GM12878 (cell line): Measurements from ENCODE around the gene AKR1C3. TPM values are rescaled to one million over a fixed set of nuclear protein-coding genes. Genes with fewer than 3 reads are reported as not detected.

Source experiments
- ATAC-seq: fragments of 200-7000 bp; cut with Tn5 transposase; 3 replicates; pipeline ENCODE4 v1.9.1; 2020; ENCODE audit warnings: mild to moderate bottlenecking, moderate library complexity
- BruUV-seq: library from RNA; stranded (reverse); fragments of 400-500 nt; replicated peaks from 2 replicates; lab custom pipeline; 2021; lab: Mats Ljungman, UMichigan
- CTCF ChIA-PET: fragments of 300-600 bp; sonication (Branson Sonifier 250); formaldehyde crosslinking; extraction: SDS; loops from one replicate; lab custom pipeline; 2021; ENCODE audit warnings: inconsistent platforms; lab: Yijun Ruan, JAX
- POLR2A ChIA-PET: fragments of 350-600 bp; formaldehyde crosslinking; extraction: SDS; loops from one replicate; lab custom pipeline; 2021; ENCODE audit warnings: inconsistent platforms; lab: Charles Lee
- RAD21 ChIA-PET: fragments of 300-600 bp; sonication (Branson Sonifier 250); formaldehyde crosslinking; loops from one replicate; lab custom pipeline; 2023; ENCODE audit warnings: antibody characterized with exemption; ENCODE audit not compliant: unreplicated experiment; lab: Charles Lee
- SMC1A ChIA-PET: fragments of 300-600 bp; sonication (Branson Sonifier 250); formaldehyde crosslinking; loops from one replicate; lab custom pipeline; 2023; ENCODE audit not compliant: unreplicated experiment, uncharacterized antibody; lab: Charles Lee
- DNase-seq: peaks from one replicate; pipeline ENCODE4 v3.0.0-alpha.2; 2011; ENCODE audit warnings: low read depth, low spot score
- FAIRE-seq: peaks from 3 replicates; lab custom pipeline; 2011; peaks lifted over from hg19 to GRCh38; lab: Jason Lieb, UNC
- H2AFZ ChIP-seq: 2 replicates; pipeline ENCODE4 v1.6.0; 2011; ENCODE audit warnings: low read depth, low read length, control low read depth; ENCODE audit not compliant: control insufficient read depth
- H3K27ac ChIP-seq: 2 replicates; pipeline ENCODE4 v1.5.1; 2011; ENCODE audit warnings: control low read depth; ENCODE audit not compliant: control insufficient read depth, insufficient read depth
- H3K27me3 ChIP-seq, 2 experiments: replicated peaks in 1 of 2; 2 replicates each; pipeline versions ENCODE4 v1.6.0 to v1.6.1; 2011; ENCODE audit warnings: low read length in 1 of 2; ENCODE audit not compliant: control insufficient read depth in 2 of 2, insufficient read depth in 2 of 2
- H3K36me3 ChIP-seq, 2 experiments: 2 replicates each; pipeline ENCODE4 v1.5.1; 2011; ENCODE audit warnings: low read length in 1 of 2; ENCODE audit not compliant: control insufficient read depth in 2 of 2, insufficient read depth in 2 of 2
- H3K4me1 ChIP-seq: 2 replicates; pipeline ENCODE4 v1.6.1; 2011; ENCODE audit warnings: mild to moderate bottlenecking, low read length, moderate library complexity, mixed read lengths; ENCODE audit not compliant: control insufficient read depth, insufficient read depth
- H3K4me2 ChIP-seq: 2 replicates; pipeline ENCODE4 v1.6.0; 2011; ENCODE audit warnings: control low read depth; ENCODE audit not compliant: control insufficient read depth, insufficient read depth
- H3K4me3 ChIP-seq: fragments of 200-600 bp; sonication (generic); 2 replicates; pipeline ENCODE4 v1.5.1; 2016
- H3K79me2 ChIP-seq: 2 replicates; pipeline ENCODE4 v1.6.0; 2011; ENCODE audit warnings: low read length; ENCODE audit not compliant: control insufficient read depth, insufficient read depth
- H3K9ac ChIP-seq: 2 replicates; pipeline ENCODE4 v1.8.0; 2011; ENCODE audit warnings: low read length, control low read depth, mixed read lengths; ENCODE audit not compliant: control insufficient read depth, insufficient read depth
- H3K9me3 ChIP-seq: replicated peaks from 3 replicates; pipeline ENCODE4 v1.5.1; 2011; ENCODE audit warnings: mild to moderate bottlenecking, low read length; ENCODE audit not compliant: control insufficient read depth, insufficient read depth
- H4K20me1 ChIP-seq: 2 replicates; pipeline ENCODE4 v1.6.0; 2011; ENCODE audit not compliant: control insufficient read depth, insufficient read depth
- CBX3 ChIP-seq: fragments of 200-600 bp; sonication (generic); IDR thresholded peaks from 2 replicates; pipeline ENCODE4 v1.6.1; 2016; ENCODE audit warnings: low read depth, borderline replicate concordance
- CBX5 ChIP-seq: sonication (generic); IDR thresholded peaks from 2 replicates; pipeline ENCODE4 v1.6.1; 2016; ENCODE audit warnings: low read depth, moderate library complexity, mild to moderate bottlenecking, inconsistent platforms
- CREB1 ChIP-seq: IDR thresholded peaks from 2 replicates; pipeline ENCODE4 v1.6.1; 2012; ENCODE audit warnings: low read depth, mild to moderate bottlenecking, inconsistent platforms
- CTCF ChIP-seq, 3 experiments: IDR thresholded peaks in 2 of 3; conservative IDR thresholded peaks in 1 of 3; 2 replicates each; pipeline ENCODE4 v1.5.1; 2011; ENCODE audit warnings: low read depth in 3 of 3, low read length in 3 of 3, mild to moderate bottlenecking in 3 of 3, control low read depth in 2 of 3, moderate library complexity in 2 of 3, inconsistent platforms in 1 of 3, mixed read lengths in 1 of 3; ENCODE audit not compliant: control insufficient read depth in 2 of 3, insufficient read depth in 1 of 3; ENCODE audit errors: extremely low read depth in 1 of 3
- EED ChIP-seq: sonication (generic); IDR thresholded peaks from 2 replicates; pipeline ENCODE4 v1.6.1; 2016; ENCODE audit warnings: antibody characterized with exemption, low read depth
- NR2C1 ChIP-seq: fragments of 450-650 bp; IDR thresholded peaks from 2 replicates; pipeline ENCODE4 v1.6.1; 2017; ENCODE audit warnings: antibody characterized with exemption, mild to moderate bottlenecking, moderate library complexity
- PAX5 ChIP-seq: IDR thresholded peaks from 2 replicates; pipeline ENCODE4 v1.6.1; 2011; ENCODE audit warnings: low read depth, low read length, borderline replicate concordance
- POU2F2 ChIP-seq: IDR thresholded peaks from 3 replicates; pipeline ENCODE4 v1.6.1; 2011; ENCODE audit warnings: low read depth, mild to moderate bottlenecking, low read length, borderline replicate concordance
- SRF ChIP-seq, 2 experiments: IDR thresholded peaks; 2 replicates each; pipeline ENCODE4 v1.6.1; 2011; ENCODE audit warnings: low read depth in 2 of 2, low read length in 2 of 2, mild to moderate bottlenecking in 1 of 2, moderate library complexity in 1 of 2
- STAT1 ChIP-seq: fragments of 450-650 bp; conservative IDR thresholded peaks from 2 replicates; pipeline ENCODE4 v1.6.1; 2014; ENCODE audit warnings: antibody characterized with exemption, mild to moderate bottlenecking
- WGBS: methylation state at CpG from one replicate; pipeline ENCODE4 v1.1.6; 2016; ENCODE audit warnings: low lambda C conversion rate; ENCODE audit not compliant: insufficient replicate concordance, insufficient coverage; ENCODE audit errors: missing lambda C conversion rate; 5-methylcytosine and 5-hydroxymethylcytosine counted together
- in situ Hi-C: fragments of 300-500 bp; cut with MboI; formaldehyde crosslinking; loops from 9 replicates; pipeline ENCODE4 v1.14.3; 2018; ENCODE audit warnings: mixed read lengths
- intact Hi-C: fragments of 100-400 bp; cut with micrococcal nuclease; formaldehyde crosslinking; loops from one replicate; pipeline ENCODE4 v1.14.2; 2022; ENCODE audit not compliant: unreplicated experiment
- polyA plus RNA-seq, 11 experiments: library from polyadenylated mRNA; depleted of rRNA in 4 of 11; unstranded in 6 of 11; stranded (reverse) in 5 of 11; fragments of >200 nt; fragmentation: Nextera tagmentation in 4 of 11; fragmentation: Illumina TruSeq in 1 of 11; extraction: Ambion mirVana in 4 of 11; extraction: Trizol in 1 of 11; gene quantifications; 1 replicate in 1 of 11; 2 replicates in 10 of 11; pipeline versions ENCODE4 v1.2.1 to v1.2.3, GENCODE V29; 2011 to 2016; ENCODE audit warnings: inconsistent platforms in 2 of 11, missing spikeins in 2 of 11, low read depth in 1 of 11
- total RNA-seq, 4 experiments: library from RNA; depleted of rRNA in 3 of 4; stranded (reverse); fragments of >200 nt in 3 of 4; fragmentation: Illumina TruSeq in 1 of 4; extraction: Trizol in 1 of 4; gene quantifications; 2 replicates each; pipeline versions ENCODE4 v1.2.1 to v1.2.3, GENCODE V29; 2013 to 2021
- TF ChIP-seq, protein P1 (sequence below): fragments of 450-650 bp; IDR thresholded peaks from 2 replicates; pipeline ENCODE4 v1.6.1; 2017; ENCODE audit warnings: antibody characterized with exemption, mild to moderate bottlenecking, moderate library complexity
- TF ChIP-seq, protein P2 (sequence below): fragments of 450-650 bp; IDR thresholded peaks from 2 replicates; pipeline ENCODE4 v1.6.1; 2014; ENCODE audit warnings: mild to moderate bottlenecking
- TF ChIP-seq, protein P3 (sequence below): IDR thresholded peaks from 2 replicates; pipeline ENCODE4 v1.6.1; 2012; ENCODE audit warnings: low read depth, low read length, improper control_type of control experiment

AKR1C3 gene
- total and polyA plus RNA-seq, 10 of the 15 experiments (the other 5 are each of a cell fraction or from before 2014, with no cell fraction given), result 0.26 to 0.35 TPM; not detected in 8

- FAIRE-seq (no peak), DNase-seq (no peak), ATAC-seq (no peak)
- CTCF ChIA-PET, result no interaction called here
- SMC1A ChIA-PET, result no interaction called here
- POLR2A ChIA-PET, result no interaction called here
- Histone ChIP-seq H3K4me1 (no peaks in the 10 kb centered on the region), H3K4me2 (no peak overlapping the region), H3K36me3 (no peaks in the 10 kb centered on the region), H4K20me1 (no peaks in the 10 kb centered on the region), H3K27ac (no peak overlapping the region), H3K79me2 (no peaks in the 10 kb centered on the region), H2AFZ (no peak overlapping the region), H3K9me3 (no peaks in the 10 kb centered on the region), H3K27me3 (no peaks in the 10 kb centered on the region), H3K9ac (no peak overlapping the region), H3K4me3 (no peak overlapping the region)
- intact Hi-C loops, result no loop called here
- 1% methylated on average over 5 of the region's 5 CpGs for WGBS
- TF ChIP-seq SRF (IDR thresholded peaks at IDR 0.05; ENCODE audit: low read depth in 2 of 2, low read length in 2 of 2) (no peak), CREB1 (no peak), EED (no peak), CBX5 (no peak), STAT1 (no peak), CTCF (IDR thresholded peaks at IDR 0.05 in 2 of 3, conservative IDR thresholded peaks at IDR 0.05 in 1 of 3; ENCODE audit: control insufficient read depth in 2 of 3, extremely low read depth in 1 of 3, insufficient read depth in 1 of 3, low read depth in 3 of 3, low read length in 3 of 3) (no peak), PAX5 (no peak), CBX3 (no peak), POU2F2 (no peak), NR2C1 (no peak)
- TF ChIP-seq, protein P1, sequence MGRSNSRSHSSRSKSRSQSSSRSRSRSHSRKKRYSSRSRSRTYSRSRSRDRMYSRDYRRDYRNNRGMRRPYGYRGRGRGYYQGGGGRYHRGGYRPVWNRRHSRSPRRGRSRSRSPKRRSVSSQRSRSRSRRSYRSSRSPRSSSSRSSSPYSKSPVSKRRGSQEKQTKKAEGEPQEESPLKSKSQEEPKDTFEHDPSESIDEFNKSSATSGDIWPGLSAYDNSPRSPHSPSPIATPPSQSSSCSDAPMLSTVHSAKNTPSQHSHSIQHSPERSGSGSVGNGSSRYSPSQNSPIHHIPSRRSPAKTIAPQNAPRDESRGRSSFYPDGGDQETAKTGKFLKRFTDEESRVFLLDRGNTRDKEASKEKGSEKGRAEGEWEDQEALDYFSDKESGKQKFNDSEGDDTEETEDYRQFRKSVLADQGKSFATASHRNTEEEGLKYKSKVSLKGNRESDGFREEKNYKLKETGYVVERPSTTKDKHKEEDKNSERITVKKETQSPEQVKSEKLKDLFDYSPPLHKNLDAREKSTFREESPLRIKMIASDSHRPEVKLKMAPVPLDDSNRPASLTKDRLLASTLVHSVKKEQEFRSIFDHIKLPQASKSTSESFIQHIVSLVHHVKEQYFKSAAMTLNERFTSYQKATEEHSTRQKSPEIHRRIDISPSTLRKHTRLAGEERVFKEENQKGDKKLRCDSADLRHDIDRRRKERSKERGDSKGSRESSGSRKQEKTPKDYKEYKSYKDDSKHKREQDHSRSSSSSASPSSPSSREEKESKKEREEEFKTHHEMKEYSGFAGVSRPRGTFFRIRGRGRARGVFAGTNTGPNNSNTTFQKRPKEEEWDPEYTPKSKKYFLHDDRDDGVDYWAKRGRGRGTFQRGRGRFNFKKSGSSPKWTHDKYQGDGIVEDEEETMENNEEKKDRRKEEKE, result no peak
- TF ChIP-seq, protein P2, sequence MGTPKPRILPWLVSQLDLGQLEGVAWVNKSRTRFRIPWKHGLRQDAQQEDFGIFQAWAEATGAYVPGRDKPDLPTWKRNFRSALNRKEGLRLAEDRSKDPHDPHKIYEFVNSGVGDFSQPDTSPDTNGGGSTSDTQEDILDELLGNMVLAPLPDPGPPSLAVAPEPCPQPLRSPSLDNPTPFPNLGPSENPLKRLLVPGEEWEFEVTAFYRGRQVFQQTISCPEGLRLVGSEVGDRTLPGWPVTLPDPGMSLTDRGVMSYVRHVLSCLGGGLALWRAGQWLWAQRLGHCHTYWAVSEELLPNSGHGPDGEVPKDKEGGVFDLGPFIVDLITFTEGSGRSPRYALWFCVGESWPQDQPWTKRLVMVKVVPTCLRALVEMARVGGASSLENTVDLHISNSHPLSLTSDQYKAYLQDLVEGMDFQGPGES, result no peak
- TF ChIP-seq, protein P3, sequence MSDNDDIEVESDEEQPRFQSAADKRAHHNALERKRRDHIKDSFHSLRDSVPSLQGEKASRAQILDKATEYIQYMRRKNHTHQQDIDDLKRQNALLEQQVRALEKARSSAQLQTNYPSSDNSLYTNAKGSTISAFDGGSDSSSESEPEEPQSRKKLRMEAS, result no peak
- in situ Hi-C loops, result no loop called here
- RAD21 ChIA-PET, result no interaction called here
- BruUV-seq, result no TSS peak
Observed at GRCh38 chr10:5116621-5117020, 22.4 kb downstream of the AKR1C3 start.
